WTC11 (cell line): ENCODE results near the gene DCAF8L2. TPM values are rescaled to one million over a fixed set of nuclear protein-coding genes. Genes with fewer than 3 reads are reported as not detected.

Experiments
- ATAC-seq: fragments of 200-7000 bp; cut with Tn5 transposase; 2 replicates; pipeline ENCODE4 v1.10.0; 2021; ENCODE audit warnings: mild to moderate bottlenecking, moderate library complexity
- CTCF ChIA-PET: fragments of 300-600 bp; sonication (Branson Sonifier 250); formaldehyde crosslinking; loops from one replicate; lab custom pipeline; 2021; ENCODE audit warnings: antibody characterized with exemption; lab: Charles Lee
- POLR2A ChIA-PET: fragments of 350-600 bp; sonication (Branson Sonifier 250); formaldehyde crosslinking; loops from one replicate; lab custom pipeline; 2021; ENCODE audit warnings: antibody characterized with exemption; lab: Charles Lee
- DNase-seq: peaks from one replicate; pipeline ENCODE4 v3.0.0; 2021; ENCODE audit warnings: low spot score
- H3K27ac Mint-ChIP-seq: 2 replicates; pipeline ENCODE4 v1.8.0; 2021; ENCODE audit warnings: mixed read lengths
- H3K27me3 Mint-ChIP-seq: 2 replicates; pipeline ENCODE4 v1.8.0; 2021; ENCODE audit warnings: low read depth, mild to moderate bottlenecking, moderate library complexity, mixed read lengths
- H3K36me3 Mint-ChIP-seq: 2 replicates; pipeline ENCODE4 v1.8.0; 2021; ENCODE audit warnings: mixed read lengths
- H3K4me1 Mint-ChIP-seq: 2 replicates; pipeline ENCODE4 v1.8.0; 2022; ENCODE audit warnings: mixed read lengths
- H3K4me3 Mint-ChIP-seq: 2 replicates; pipeline ENCODE4 v1.8.0; 2021; ENCODE audit warnings: mild to moderate bottlenecking, moderate library complexity, mixed read lengths
- H3K9me3 Mint-ChIP-seq: 2 replicates; pipeline ENCODE4 v1.8.0; 2021; ENCODE audit warnings: mixed read lengths
- ATF2 ChIP-seq: sonication (generic); formaldehyde crosslinking; IDR thresholded peaks from 2 replicates; pipeline ENCODE4 v1.8.1; 2022; ENCODE audit warnings: low read depth, missing genetic modification reagents, borderline replicate concordance
- CBFB ChIP-seq: sonication (generic); formaldehyde crosslinking; IDR thresholded peaks from 2 replicates; pipeline ENCODE4 v1.8.1; 2022; ENCODE audit warnings: mild to moderate bottlenecking, low read depth, missing genetic modification reagents
- CTCF ChIP-seq: fragments of 200-600 bp; IDR thresholded peaks from 2 replicates; pipeline ENCODE4 v1.8.0; 2022; ENCODE audit warnings: antibody characterized with exemption
- E2F4 ChIP-seq: sonication (generic); formaldehyde crosslinking; IDR thresholded peaks from 2 replicates; pipeline ENCODE4 v1.8.1; 2022; ENCODE audit warnings: low read depth, mild to moderate bottlenecking, moderate library complexity, missing genetic modification reagents, borderline replicate concordance
- E2F5 ChIP-seq: sonication (generic); formaldehyde crosslinking; IDR thresholded peaks from 2 replicates; pipeline ENCODE4 v1.8.1; 2022; ENCODE audit warnings: mild to moderate bottlenecking, moderate library complexity, missing genetic modification reagents
- ERG ChIP-seq: fragments of 250-450 bp; sonication (Bioruptor Pico); IDR thresholded peaks from 2 replicates; pipeline ENCODE4 v1.8.0; 2021; ENCODE audit warnings: mild to moderate bottlenecking
- FOXP4 ChIP-seq: sonication (generic); formaldehyde crosslinking; IDR thresholded peaks from 2 replicates; pipeline ENCODE4 v1.8.0; 2022; ENCODE audit warnings: mild to moderate bottlenecking, missing genetic modification reagents
- JUN ChIP-seq: sonication (generic); formaldehyde crosslinking; IDR thresholded peaks from 2 replicates; pipeline ENCODE4 v1.8.0; 2023; ENCODE audit warnings: mild to moderate bottlenecking, missing genetic modification reagents
- KAT7 ChIP-seq: sonication (generic); formaldehyde crosslinking; IDR thresholded peaks from 2 replicates; pipeline ENCODE4 v1.8.1; 2023; ENCODE audit warnings: missing genetic modification reagents, mild to moderate bottlenecking, borderline replicate concordance
- MYBL2 ChIP-seq: sonication (generic); formaldehyde crosslinking; IDR thresholded peaks from 2 replicates; pipeline ENCODE4 v1.8.1; 2023; ENCODE audit warnings: mild to moderate bottlenecking, moderate library complexity, missing genetic modification reagents
- OVOL2 ChIP-seq: fragments of 250-450 bp; sonication (Bioruptor Pico); IDR thresholded peaks from 2 replicates; pipeline ENCODE4 v1.9.0; 2021; ENCODE audit warnings: mild to moderate bottlenecking, borderline replicate concordance
- RELA ChIP-seq: sonication (generic); formaldehyde crosslinking; IDR thresholded peaks from 2 replicates; pipeline ENCODE4 v1.8.1; 2022; ENCODE audit warnings: missing genetic modification reagents, mild to moderate bottlenecking, borderline replicate concordance
- ZBTB43 ChIP-seq: sonication (generic); formaldehyde crosslinking; IDR thresholded peaks from 2 replicates; pipeline ENCODE4 v1.8.1; 2023; ENCODE audit warnings: mild to moderate bottlenecking, missing genetic modification reagents
- ZNF232 ChIP-seq: sonication (generic); formaldehyde crosslinking; IDR thresholded peaks from 2 replicates; pipeline ENCODE4 v1.8.0; 2022; ENCODE audit warnings: mild to moderate bottlenecking, missing genetic modification reagents
- ZNF281 ChIP-seq: sonication (generic); formaldehyde crosslinking; IDR thresholded peaks from 2 replicates; pipeline ENCODE4 v1.8.0; 2023; ENCODE audit warnings: mild to moderate bottlenecking, missing genetic modification reagents
- ZNF425 ChIP-seq: fragments of 250-450 bp; sonication (Bioruptor Pico); conservative IDR thresholded peaks from 2 replicates; pipeline ENCODE4 v1.9.0; 2021; ENCODE audit warnings: mild to moderate bottlenecking
- ZNF671 ChIP-seq: fragments of 250-450 bp; sonication (Bioruptor Pico); IDR thresholded peaks from 2 replicates; pipeline ENCODE4 v1.8.0; 2021; ENCODE audit warnings: mild to moderate bottlenecking
- total RNA-seq: library from RNA; stranded (reverse); gene quantifications from 3 replicates; pipeline ENCODE4 v1.2.3, GENCODE V29; 2021

DCAF8L2 gene
- total RNA-seq, 1 experiment from 2014 or later, result not detected

GRCh38 chrX:27751976-27752375 is 161.8 kb downstream of the DCAF8L2 start:
- Mint-ChIP-seq H3K4me1 (peaks cover 6% of the 10 kb centered on the region), H3K27ac (no peak overlapping the region), H3K27me3 (no peaks in the 10 kb centered on the region), H3K36me3 (peaks cover 3% of the 10 kb centered on the region; the same call in 1 of the 2 replicates), H3K4me3 (no peak overlapping the region), H3K9me3 (peaks cover 9% of the 10 kb centered on the region)
- TF ChIP-seq ZBTB43 (CRISPR knock-in tag), result no peak
- no peak for TF ChIP-seq CTCF
- no peak for TF ChIP-seq E2F4 (CRISPR knock-in tag)
- no peak for TF ChIP-seq ZNF281 (CRISPR knock-in tag)
- TF ChIP-seq ATF2 (CRISPR knock-in tag), result no peak
- no peak for TF ChIP-seq ZNF425 (CRISPR knock-in tag)
- TF ChIP-seq MYBL2 (CRISPR knock-in tag), result no peak
- no peak for TF ChIP-seq FOXP4 (CRISPR knock-in tag)
- TF ChIP-seq ERG, result no peak
- TF ChIP-seq ZNF671 (CRISPR knock-in tag), result no peak
- TF ChIP-seq OVOL2 (CRISPR knock-in tag), result no peak
- no peak for TF ChIP-seq RELA (CRISPR knock-in tag)
- TF ChIP-seq JUN (CRISPR knock-in tag), result no peak
- TF ChIP-seq E2F5, result no peak
- TF ChIP-seq KAT7 (CRISPR knock-in tag), result no peak
- TF ChIP-seq ZNF232 (CRISPR knock-in tag), result no peak
- TF ChIP-seq CBFB (CRISPR knock-in tag), result no peak
- DNase-seq, result no peak
- CTCF ChIA-PET, result no interaction called here
- ATAC-seq, result no peak
- POLR2A ChIA-PET, result no interaction called here
